MCF 10A (cell line): Measurements from ENCODE around the gene PNRC2. TPM values are rescaled to one million over a fixed set of nuclear protein-coding genes. Genes with fewer than 3 reads are reported as not detected.

Experiments used
- BruUV-seq: library from RNA; stranded (reverse); fragments of 400-500 nt; replicated peaks from 2 replicates; lab custom pipeline; 2021; lab: Mats Ljungman, UMichigan
- CTCF ChIA-PET: fragments of 300-600 bp; sonication (Branson Sonifier 250); formaldehyde crosslinking; extraction: SDS; loops from one replicate; lab custom pipeline; 2021; ENCODE audit warnings: antibody characterized with exemption, inconsistent platforms; lab: Yijun Ruan, JAX
- POLR2A ChIA-PET: fragments of 300-600, 350-650 bp; sonication (Branson Sonifier 250); formaldehyde crosslinking; extraction: SDS; loops from one replicate; lab custom pipeline; 2020; ENCODE audit warnings: antibody characterized with exemption, inconsistent platforms; lab: Yijun Ruan, JAX
- DNase-seq: peaks from one replicate; pipeline ENCODE4 v3.0.0-alpha.2; 2018; ENCODE audit not compliant: unreplicated experiment
- H3K27ac Mint-ChIP-seq: one replicate; pipeline ENCODE4 v1.8.0; 2022; ENCODE audit warnings: mild to moderate bottlenecking, low read depth, mixed read lengths; ENCODE audit not compliant: unreplicated experiment
- H3K27me3 Mint-ChIP-seq: one replicate; pipeline ENCODE4 v1.8.0; 2022; ENCODE audit warnings: mixed read lengths; ENCODE audit not compliant: insufficient read depth, unreplicated experiment
- H3K36me3 Mint-ChIP-seq: one replicate; pipeline ENCODE4 v1.8.0; 2022; ENCODE audit warnings: mild to moderate bottlenecking, moderate library complexity, mixed read lengths; ENCODE audit not compliant: insufficient read depth, unreplicated experiment
- H3K4me1 Mint-ChIP-seq: one replicate; pipeline ENCODE4 v1.8.0; 2022; ENCODE audit warnings: mixed read lengths; ENCODE audit not compliant: insufficient read depth, unreplicated experiment
- H3K4me3 Mint-ChIP-seq: one replicate; pipeline ENCODE4 v1.8.0; 2022; ENCODE audit warnings: mild to moderate bottlenecking, moderate library complexity, mixed read lengths; ENCODE audit not compliant: unreplicated experiment
- H3K9me3 Mint-ChIP-seq: one replicate; pipeline ENCODE4 v1.8.0; 2022; ENCODE audit warnings: mixed read lengths; ENCODE audit not compliant: unreplicated experiment
- CTCF ChIP-seq: fragments of 200-600 bp; IDR thresholded peaks from one replicate; pipeline ENCODE4 v1.8.0; 2022; ENCODE audit warnings: antibody characterized with exemption, mild to moderate bottlenecking; ENCODE audit not compliant: unreplicated experiment
- intact Hi-C: fragments of 100-400 bp; cut with micrococcal nuclease; formaldehyde crosslinking; loops from 2 replicates; pipeline ENCODE4 v1.14.1; 2022
- total RNA-seq: library from RNA; stranded (reverse); gene quantifications from 2 replicates; pipeline ENCODE4 v1.2.3, GENCODE V29; 2022

Gene PNRC2
- total RNA-seq, 1 experiment from 2014 or later, result 115 TPM

GRCh38 chr1:23979387-23979880, 19.8 kb downstream of the PNRC2 start:
- intact Hi-C loops, result no loop called here
- Mint-ChIP-seq H3K4me3 (peak overlapping the region; percentile 91), H3K27ac (peak overlapping the region; percentile 95), H3K9me3 (no peaks in the 10 kb centered on the region), H3K27me3 (no peaks in the 10 kb centered on the region), H3K36me3 (peaks cover 35% of the 10 kb centered on the region), H3K4me1 (peaks cover 38% of the 10 kb centered on the region)
- DNase-seq, result no peak
- ChIA-PET CTCF (interaction anchor here (0.6 to 1.3 kb wide), 4 partner anchors 40 to 404 kb away, joined by 3 to 6 read pairs (median 3); no protein-coding TSS in a partner anchor), POLR2A (interaction anchor here (0.8 to 7.3 kb wide), 16 partner anchors 10 to 437 kb away, joined by 3 to 97 read pairs (median 6); partner anchors contain the start of genes NIPAL3, PNRC2 and RPL11)
- TSS peak; percentile 32 for BruUV-seq
- TF ChIP-seq CTCF, result no peak

- Mint-ChIP-seq H3K4me3 (peak within 1 kb of the TSS; percentile 91), H3K27ac (peak within 1 kb of the TSS; percentile 95), H3K4me1 (peaks cover 38% of the 10 kb centered on the region), H3K9me3 (no peaks in the 10 kb centered on the region), H3K36me3 (peaks cover 28% of the 10 kb centered on the region), H3K27me3 (no peaks in the 10 kb centered on the region)
- BruUV-seq, result no TSS peak
- POLR2A ChIA-PET, result interaction anchor here (0.6 to 7.3 kb wide), 21 partner anchors 9 to 436 kb away, joined by 3 to 97 read pairs (median 6); partner anchors contain the start of genes NIPAL3, PITHD1, PNRC2 and RPL11
- peak; percentile 98 for DNase-seq
- CTCF ChIA-PET, result interaction anchor here (0.6 to 2.3 kb wide), 6 partner anchors 22 to 677 kb away, joined by 3 to 5 read pairs (median 4); no protein-coding TSS in a partner anchor
- intact Hi-C loops, result loop anchor here (1.0 to 2.0 kb wide), 2 partner anchors 39 to 132 kb away; partner anchors contain the start of gene MYOM3
- no peak for TF ChIP-seq CTCF
These were observed 20.5 kb downstream of the PNRC2 start, which contains the start of gene SRSF10 for GRCh38 chr1:23979881-23980727. TSS of gene SRSF10 (minus strand) at chr1:23980327. CDS start at chr1:23980255, 72 bp downstream.

- H3K27ac Mint-ChIP-seq, result peak overlapping the region; percentile 95
- no peaks in the 10 kb centered on the region for H3K9me3 Mint-ChIP-seq
- CTCF ChIA-PET, result interaction anchor here (0.8 to 2.3 kb wide), 5 partner anchors 11 to 47 kb away, joined by 3 to 5 read pairs (median 4); no protein-coding TSS in a partner anchor
- no peaks in the 10 kb centered on the region for H3K27me3 Mint-ChIP-seq
- peak overlapping the region; percentile 91 for H3K4me3 Mint-ChIP-seq
- DNase-seq, result peak; percentile 85
- no peak for TF ChIP-seq CTCF
- POLR2A ChIA-PET, result interaction anchor here (0.6 to 7.3 kb wide), 20 partner anchors 9 to 203 kb away, joined by 3 to 97 read pairs (median 6); partner anchors contain the start of genes PITHD1 and PNRC2
- intact Hi-C loops, result loop anchor here (1.0 to 2.0 kb wide), 2 partner anchors 38 to 132 kb away; partner anchors contain the start of gene MYOM3
- peaks cover 34% of the 10 kb centered on the region for H3K4me1 Mint-ChIP-seq
- H3K36me3 Mint-ChIP-seq, result peaks cover 23% of the 10 kb centered on the region
- TSS peak; percentile 99 for BruUV-seq
These were observed 21.1 kb downstream of the PNRC2 start for GRCh38 chr1:23980728-23981070.
